ENCODE measurements around the gene ILK.

GRCh38 chr11:6642957-6643356, 39.4 kb downstream of the ILK start:
- TF ChIP-seq CTCF (IDR thresholded peaks at IDR 0.05) (no peak), EZH2 (IDR thresholded peaks at IDR 0.05) (no peak)
